NT2/D1 (cell line): ENCODE measurements around the gene SNAI3.

Experiments
- DNase-seq: peaks from one replicate; pipeline ENCODE4 v3.0.0-alpha.2; 2011; ENCODE audit warnings: low read depth, low spot score
- H3K27me3 ChIP-seq: 2 replicates; pipeline ENCODE4 v1.6.0; 2011; ENCODE audit warnings: mild to moderate bottlenecking; ENCODE audit not compliant: insufficient read length, insufficient read depth
- H3K36me3 ChIP-seq: 2 replicates; pipeline ENCODE4 v1.6.1; 2011; ENCODE audit warnings: mild to moderate bottlenecking, low read length, mixed read lengths; ENCODE audit not compliant: insufficient read depth, insufficient read length
- H3K4me1 ChIP-seq: 2 replicates; pipeline ENCODE4 v1.5.1; 2011; ENCODE audit not compliant: insufficient read depth, insufficient read length
- H3K4me3 ChIP-seq: 2 replicates; pipeline ENCODE4 v1.5.1; 2011; ENCODE audit warnings: low read depth; ENCODE audit not compliant: insufficient read length
- H3K9ac ChIP-seq: 2 replicates; pipeline ENCODE4 v1.6.0; 2011; ENCODE audit warnings: low read depth; ENCODE audit not compliant: insufficient read length
- H3K9me3 ChIP-seq: 2 replicates; pipeline ENCODE4 v1.5.1; 2011; ENCODE audit warnings: mild to moderate bottlenecking, low read length; ENCODE audit not compliant: insufficient read depth
- SUZ12 ChIP-seq: IDR thresholded peaks from 2 replicates; pipeline ENCODE4 v1.6.1; 2011; ENCODE audit not compliant: insufficient read length, insufficient read depth; ENCODE audit errors: extremely low read depth
- YY1 ChIP-seq: IDR thresholded peaks from 2 replicates; pipeline ENCODE4 v1.6.1; 2011; ENCODE audit not compliant: insufficient read length, insufficient read depth
- ZNF274 ChIP-seq: IDR thresholded peaks from 2 replicates; pipeline ENCODE4 v1.6.1; 2011; ENCODE audit warnings: mild to moderate bottlenecking, low read depth, low read length

Gene SNAI3

GRCh38 chr16:88686439-88687253, at the start of gene SNAI3:
Gene SNAI3 (minus strand): TSS chr16:88686507. CDS start chr16:88686406, 101 bp downstream.
- H3K9ac ChIP-seq, result peak within 1 kb of the TSS; percentile 79
- TF ChIP-seq YY1, result no peak
- no peak for TF ChIP-seq SUZ12
- no peak for TF ChIP-seq ZNF274

DNA sequence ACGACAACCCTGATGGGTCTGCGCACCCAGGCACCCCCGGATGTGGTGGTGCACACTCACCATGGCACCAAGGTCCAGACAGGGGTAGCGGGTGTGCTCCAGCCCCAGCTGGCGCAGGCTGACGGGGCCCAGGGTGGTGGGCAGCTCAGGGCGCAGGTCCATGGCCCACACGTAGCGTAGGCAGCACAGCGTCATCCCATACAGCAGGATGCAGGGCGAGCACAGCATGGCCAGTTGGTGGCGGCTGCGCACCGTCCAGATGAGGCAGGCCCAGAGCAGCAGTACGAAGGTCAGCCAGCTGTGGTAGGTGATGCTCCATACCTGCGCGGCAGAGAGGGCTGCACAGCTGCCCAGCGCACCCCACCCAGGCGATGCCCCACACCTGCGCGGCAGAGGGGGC, 49.8 kb upstream of the SNAI3 start:
- TF ChIP-seq ZNF274 (no peak), YY1 (no peak)
- Histone ChIP-seq H3K27me3 (no peaks in the 10 kb centered on the region), H3K4me1 (peaks cover 6% of the 10 kb centered on the region), H3K9ac (no peak overlapping the region), H3K36me3 (peaks cover 86% of the 10 kb centered on the region), H3K4me3 (no peak overlapping the region), H3K9me3 (no peaks in the 10 kb centered on the region)
- no peak for DNase-seq

More at GRCh38 chr16:88686439-88687253, at the start of gene SNAI3:
- Histone ChIP-seq H3K4me3 (peak within 1 kb of the TSS; percentile 51), H3K36me3 (no peaks in the 10 kb centered on the region), H3K27me3 (peaks cover 61% of the 10 kb centered on the region), H3K4me1 (peaks cover 41% of the 10 kb centered on the region), H3K9me3 (no peaks in the 10 kb centered on the region)
- no peak for DNase-seq

GRCh38 chr16:88735616-88736015, 49.3 kb upstream of the SNAI3 start:
- Histone ChIP-seq H3K27me3 (no peaks in the 10 kb centered on the region), H3K9ac (no peak overlapping the region), H3K4me1 (peaks cover 6% of the 10 kb centered on the region), H3K9me3 (no peaks in the 10 kb centered on the region), H3K36me3 (peaks cover 86% of the 10 kb centered on the region), H3K4me3 (no peak overlapping the region)
- TF ChIP-seq ZNF274, result no peak
- no peak for TF ChIP-seq SUZ12
- TF ChIP-seq YY1, result no peak
- DNase-seq, result no peak

- no peak overlapping the region for H3K4me3 ChIP-seq
- peaks cover 83% of the 10 kb centered on the region for H3K36me3 ChIP-seq
- H3K9ac ChIP-seq, result no peak overlapping the region
- no peaks in the 10 kb centered on the region for H3K9me3 ChIP-seq
- TF ChIP-seq SUZ12 (no peak), ZNF274 (no peak), YY1 (no peak)
- H3K4me1 ChIP-seq, result peaks cover 6% of the 10 kb centered on the region
- H3K27me3 ChIP-seq, result no peaks in the 10 kb centered on the region
- DNase-seq, result no peak
Observed at GRCh38 chr16:88735121-88735520, 48.8 kb upstream of the SNAI3 start.

- H3K4me1 ChIP-seq, result peaks cover 6% of the 10 kb centered on the region
- TF ChIP-seq YY1, result no peak
- no peak for TF ChIP-seq SUZ12
- TF ChIP-seq ZNF274, result no peak
- no peaks in the 10 kb centered on the region for H3K27me3 ChIP-seq
- peaks cover 81% of the 10 kb centered on the region for H3K36me3 ChIP-seq
- H3K4me3 ChIP-seq, result no peak overlapping the region
- H3K9me3 ChIP-seq, result no peaks in the 10 kb centered on the region
- no peak overlapping the region for H3K9ac ChIP-seq
- DNase-seq, result no peak
Observed at GRCh38 chr16:88734361-88734728, 48.0 kb upstream of the SNAI3 start.

DNA sequence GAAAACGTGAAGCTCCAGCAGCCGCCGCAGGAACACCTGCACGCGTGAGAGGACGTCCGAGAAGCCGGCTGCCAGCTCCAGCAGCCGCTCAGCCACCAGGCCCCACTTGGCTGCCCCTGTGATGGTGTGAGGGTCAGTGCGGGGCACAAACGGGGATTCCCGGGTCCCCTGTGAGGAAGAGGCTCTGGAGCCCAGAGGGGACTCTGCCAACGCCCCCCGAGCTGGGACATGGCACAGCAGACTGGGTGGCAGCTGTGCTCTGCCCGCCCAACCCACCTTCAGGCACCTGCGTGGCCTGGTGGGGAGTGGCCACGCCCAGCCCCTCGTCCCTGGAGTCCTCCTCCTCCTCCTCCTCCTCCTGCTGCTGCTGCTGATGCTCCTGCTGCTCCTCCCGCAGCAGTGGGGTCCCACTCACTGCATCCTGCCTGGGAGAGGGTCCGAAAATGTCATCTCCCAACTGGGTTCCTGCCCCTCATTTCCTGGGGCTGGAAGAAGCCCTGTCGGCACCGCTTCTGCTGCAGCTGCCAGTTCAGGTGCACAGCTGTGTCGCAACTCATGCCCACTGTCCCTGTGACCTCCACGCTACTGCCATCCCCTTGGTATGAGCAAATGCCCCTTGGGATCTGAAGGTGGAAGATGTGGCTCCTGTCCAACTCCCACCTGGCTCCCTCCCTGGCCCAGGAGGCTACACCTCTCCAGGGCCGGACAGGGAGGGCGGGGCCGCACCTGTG, 47.5 kb upstream of the SNAI3 start:
- Histone ChIP-seq H3K36me3 (peaks cover 80% of the 10 kb centered on the region), H3K27me3 (no peaks in the 10 kb centered on the region), H3K4me1 (peaks cover 6% of the 10 kb centered on the region), H3K4me3 (no peak overlapping the region), H3K9ac (no peak overlapping the region), H3K9me3 (no peaks in the 10 kb centered on the region)
- TF ChIP-seq ZNF274 (no peak), YY1 (no peak)
- no peak for DNase-seq

GRCh38 chr16:88732961-88733294, 46.6 kb upstream of the SNAI3 start:
- H3K4me1 ChIP-seq, result peaks cover 8% of the 10 kb centered on the region
- H3K9ac ChIP-seq, result no peak overlapping the region
- H3K9me3 ChIP-seq, result no peaks in the 10 kb centered on the region
- DNase-seq, result no peak
- H3K27me3 ChIP-seq, result no peaks in the 10 kb centered on the region
- TF ChIP-seq SUZ12, result no peak
- TF ChIP-seq YY1, result no peak
- no peak for TF ChIP-seq ZNF274
- no peak overlapping the region for H3K4me3 ChIP-seq
- peaks cover 75% of the 10 kb centered on the region for H3K36me3 ChIP-seq
